Measurements from ENCODE around the gene MAGEA9.
"Not testable (repeated sequence)": the region's sequence is repeated elsewhere in the genome, so short reads cannot be mapped to it uniquely, and the experiment has no call there.

- not testable (repeated sequence) for TF ChIP-seq CTCF (IDR thresholded peaks at IDR 0.05; ENCODE audit: borderline replicate concordance, extremely low read depth, low read length, poor library complexity, severe bottlenecking); EZH2 (IDR thresholded peaks at IDR 0.05; ENCODE audit: borderline replicate concordance, low read depth, low read length, severe bottlenecking)
Observed at GRCh38 chrX:149795531-149795930, 13.8 kb downstream of the MAGEA9 start.

Data from DND-41 (cell line).